SJCRH30 (cell line): Measurements from ENCODE around the gene PPME1. TPM values are rescaled to one million over a fixed set of nuclear protein-coding genes. Genes with fewer than 3 reads are reported as not detected.
"Not testable (repeated sequence)": the region's sequence is repeated elsewhere in the genome, so short reads cannot be mapped to it uniquely, and the experiment has no call there.

Experiments
- DNase-seq, 2 experiments: peaks; one replicate each; pipeline ENCODE4 v3.0.0-alpha.2; 2015 to 2020
- H3K27ac ChIP-seq: fragments of 250-450 bp; sonication (Bioruptor Pico); 2 replicates; pipeline ENCODE4 v1.5.1; 2020; ENCODE audit warnings: mild to moderate bottlenecking, moderate library complexity
- H3K27me3 ChIP-seq: fragments of 250-450 bp; sonication (Bioruptor Pico); 2 replicates; pipeline ENCODE4 v1.5.1; 2020; ENCODE audit warnings: mild to moderate bottlenecking, moderate library complexity
- H3K36me3 ChIP-seq: fragments of 250-450 bp; sonication (Bioruptor Pico); 2 replicates; pipeline ENCODE4 v1.5.1; 2020; ENCODE audit warnings: mild to moderate bottlenecking, moderate library complexity
- H3K4me1 ChIP-seq: fragments of 250-450 bp; sonication (Bioruptor Pico); 2 replicates; pipeline ENCODE4 v1.5.1; 2020; ENCODE audit warnings: mild to moderate bottlenecking, moderate library complexity
- H3K4me3 ChIP-seq: fragments of 250-450 bp; sonication (Bioruptor Pico); 2 replicates; pipeline ENCODE4 v1.5.1; 2020; ENCODE audit warnings: mild to moderate bottlenecking, moderate library complexity
- H3K9me3 ChIP-seq: fragments of 250-450 bp; sonication (Bioruptor Pico); replicated peaks from 2 replicates; pipeline ENCODE4 v1.5.1; 2020; ENCODE audit warnings: mild to moderate bottlenecking, moderate library complexity
- total RNA-seq: library from RNA; depleted of rRNA; stranded (reverse); fragments of >200 nt; shearing (Covaris generic); gene quantifications from 2 replicates; pipeline ENCODE4 v1.2.3, GENCODE V29; 2014; rRNA removed

The PPME1 gene
- 52.7 and 56.5 TPM in 2 replicates for total RNA-seq

- DNase-seq: peak; percentile 98 to 99
- Histone ChIP-seq H3K9me3 (no peaks in the 10 kb centered on the region), H3K27me3 (no peaks in the 10 kb centered on the region), H3K4me3 (peak within 1 kb of the TSS; percentile 77), H3K4me1 (peaks cover 6% of the 10 kb centered on the region; the same call in 1 of the 2 replicates), H3K36me3 (peaks cover 21% of the 10 kb centered on the region), H3K27ac (peak within 1 kb of the TSS; percentile 50)
These were observed at the start of gene PPME1, which contains the start of gene C2CD3 for GRCh38 chr11:74170694-74171629. Gene PPME1 (plus strand): TSS chr11:74171289. CDS start chr11:74171422, 133 bp downstream. Gene C2CD3 (minus strand): TSS chr11:74171002. CDS start chr11:74170792, 210 bp downstream.

GRCh38 chr11:74121804-74122203 lies 49.3 kb upstream of the PPME1 start:
- no peak for DNase-seq
- Histone ChIP-seq H3K27ac (no peak overlapping the region), H3K4me3 (no peak overlapping the region), H3K4me1 (no peaks in the 10 kb centered on the region), H3K36me3 (peaks cover 26% of the 10 kb centered on the region), H3K9me3 (no peaks in the 10 kb centered on the region), H3K27me3 (no peaks in the 10 kb centered on the region)

- H3K9me3 ChIP-seq: no peaks in the 10 kb centered on the region
- H3K4me3 ChIP-seq: no peak overlapping the region
- H3K27me3 ChIP-seq: no peaks in the 10 kb centered on the region
- H3K27ac ChIP-seq: no peak overlapping the region
- no peaks in the 10 kb centered on the region for H3K4me1 ChIP-seq
- H3K36me3 ChIP-seq: peaks cover 24% of the 10 kb centered on the region
- DNase-seq: no peak
These were observed 48.1 kb upstream of the PPME1 start for GRCh38 chr11:74123008-74123448.

- DNase-seq, H3K9me3 ChIP-seq, H3K4me3 ChIP-seq, H3K4me1 ChIP-seq, H3K27me3 ChIP-seq, H3K27ac ChIP-seq: not testable (repeated sequence)
- H3K36me3 ChIP-seq: peaks cover 41% of the 10 kb centered on the region
These were observed 42.0 kb upstream of the PPME1 start for GRCh38 chr11:74129121-74129520.

- Histone ChIP-seq H3K27ac (no peak overlapping the region), H3K4me3 (no peak overlapping the region), H3K9me3 (no peaks in the 10 kb centered on the region; the same call in 1 of the 2 replicates), H3K27me3 (no peaks in the 10 kb centered on the region), H3K36me3 (peaks cover 66% of the 10 kb centered on the region), H3K4me1 (peaks cover 17% of the 10 kb centered on the region)
- no peak for DNase-seq
These were observed 38.3 kb upstream of the PPME1 start for GRCh38 chr11:74132833-74133232.

GRCh38 chr11:74133436-74133835 lies 37.7 kb upstream of the PPME1 start:
- no peak overlapping the region for H3K27ac ChIP-seq
- H3K36me3 ChIP-seq: peaks cover 60% of the 10 kb centered on the region
- DNase-seq: no peak
- peaks cover 23% of the 10 kb centered on the region for H3K4me1 ChIP-seq
- no peaks in the 10 kb centered on the region for H3K27me3 ChIP-seq
- H3K4me3 ChIP-seq: no peak overlapping the region
- H3K9me3 ChIP-seq: no peaks in the 10 kb centered on the region; the same call in 1 of the 2 replicates

GRCh38 chr11:74134661-74135060 lies 36.4 kb upstream of the PPME1 start:
- no peaks in the 10 kb centered on the region for H3K27me3 ChIP-seq
- no peak overlapping the region for H3K27ac ChIP-seq
- H3K4me3 ChIP-seq: no peak overlapping the region
- H3K4me1 ChIP-seq: peaks cover 34% of the 10 kb centered on the region
- H3K36me3 ChIP-seq: peaks cover 60% of the 10 kb centered on the region
- DNase-seq: no peak
- H3K9me3 ChIP-seq: no peaks in the 10 kb centered on the region; the same call in 1 of the 2 replicates

GRCh38 chr11:74135127-74135840 lies 35.8 kb upstream of the PPME1 start:
- DNase-seq: peak; percentile 32 to 38
- no peak overlapping the region for H3K4me3 ChIP-seq
- peaks cover 37% of the 10 kb centered on the region for H3K4me1 ChIP-seq
- no peak overlapping the region for H3K27ac ChIP-seq
- H3K9me3 ChIP-seq: no peaks in the 10 kb centered on the region; the same call in 1 of the 2 replicates
- peaks cover 58% of the 10 kb centered on the region for H3K36me3 ChIP-seq
- H3K27me3 ChIP-seq: no peaks in the 10 kb centered on the region

- H3K9me3 ChIP-seq: no peaks in the 10 kb centered on the region
- no peaks in the 10 kb centered on the region for H3K27me3 ChIP-seq
- H3K27ac ChIP-seq: peak overlapping the region; percentile 91
- H3K4me1 ChIP-seq: peaks cover 49% of the 10 kb centered on the region
- H3K4me3 ChIP-seq: no peak overlapping the region
- peaks cover 36% of the 10 kb centered on the region for H3K36me3 ChIP-seq
- DNase-seq: peak in 1 of 2 experiments; percentile 49
These were observed 33.1 kb upstream of the PPME1 start for GRCh38 chr11:74138021-74138420.

- Histone ChIP-seq H3K27me3 (no peaks in the 10 kb centered on the region), H3K36me3 (peaks cover 30% of the 10 kb centered on the region), H3K4me3 (no peak overlapping the region), H3K9me3 (no peaks in the 10 kb centered on the region), H3K4me1 (peaks cover 49% of the 10 kb centered on the region), H3K27ac (peak overlapping the region; percentile 91)
- peak; percentile 69 to 87 for DNase-seq
These were observed 32.5 kb upstream of the PPME1 start for GRCh38 chr11:74138572-74138971.

- Histone ChIP-seq H3K27me3 (no peaks in the 10 kb centered on the region), H3K36me3 (peaks cover 23% of the 10 kb centered on the region), H3K4me1 (peaks cover 49% of the 10 kb centered on the region), H3K4me3 (no peak overlapping the region), H3K27ac (peak overlapping the region; percentile 91), H3K9me3 (no peaks in the 10 kb centered on the region)
- no peak for DNase-seq
These were observed 31.8 kb upstream of the PPME1 start for GRCh38 chr11:74139151-74139918.

- H3K9me3 ChIP-seq, H3K27me3 ChIP-seq, DNase-seq, H3K4me3 ChIP-seq: not testable (repeated sequence)
- Histone ChIP-seq H3K36me3 (peaks cover 22% of the 10 kb centered on the region), H3K4me1 (peaks cover 49% of the 10 kb centered on the region), H3K27ac (peak overlapping the region; percentile 91)
These were observed 31.1 kb upstream of the PPME1 start for GRCh38 chr11:74139919-74140431.

GRCh38 chr11:74141241-74141695 lies 29.8 kb upstream of the PPME1 start:
- no peaks in the 10 kb centered on the region for H3K9me3 ChIP-seq
- H3K27me3 ChIP-seq: no peaks in the 10 kb centered on the region
- peaks cover 40% of the 10 kb centered on the region for H3K4me1 ChIP-seq
- DNase-seq: no peak
- H3K36me3 ChIP-seq: peaks cover 27% of the 10 kb centered on the region
- H3K27ac ChIP-seq: peak overlapping the region; percentile 7; the same call in 1 of the 2 replicates
- no peak overlapping the region for H3K4me3 ChIP-seq

- H3K27ac ChIP-seq: no peak overlapping the region
- no peak overlapping the region for H3K4me3 ChIP-seq
- H3K4me1 ChIP-seq: peaks cover 36% of the 10 kb centered on the region
- DNase-seq: no peak
- no peaks in the 10 kb centered on the region for H3K27me3 ChIP-seq
- no peaks in the 10 kb centered on the region for H3K9me3 ChIP-seq
- H3K36me3 ChIP-seq: peaks cover 25% of the 10 kb centered on the region
These were observed 29.2 kb upstream of the PPME1 start for GRCh38 chr11:74141908-74142307.
